Vagina (tissue), 2 donors: ENCODE data around the gene STBD1. TPM values are rescaled to one million over a fixed set of nuclear protein-coding genes. Genes with fewer than 3 reads are reported as not detected.
"Not testable (repeated sequence)": the region's sequence is repeated elsewhere in the genome, so short reads cannot be mapped to it uniquely, and the experiment has no call there.

ENCODE experiments used
- DNase-seq, 2 donors: peaks; one replicate each; pipeline ENCODE4 v3.0.0-alpha.2; 2017; ENCODE audit errors: extremely low spot score in 2 of 2
- H3K27ac ChIP-seq: fragments of 200-600 bp; sonication (generic); one replicate; pipeline ENCODE4 v1.5.1; 2019
- H3K27me3 ChIP-seq: fragments of 200-600 bp; sonication (generic); one replicate; pipeline ENCODE4 v1.5.1; 2019
- H3K36me3 ChIP-seq, 2 donors: fragments of 200-600 bp; sonication (generic); one replicate each; pipeline ENCODE4 v1.5.1; 2017 to 2019
- H3K4me1 ChIP-seq: fragments of 200-600 bp; sonication (generic); one replicate; pipeline ENCODE4 v1.5.1; 2019
- H3K4me3 ChIP-seq, 2 donors: fragments of 200-600 bp; sonication (generic); 1 replicate in 1 of 2; 2 replicates in 1 of 2; pipeline ENCODE4 v1.5.1; 2016 to 2019
- H3K9me3 ChIP-seq: fragments of 200-600 bp; sonication (generic); one replicate; pipeline ENCODE4 v1.5.1; 2019
- POLR2A ChIP-seq, 2 donors: fragments of 450-650 bp; IDR thresholded peaks; one replicate each; pipeline ENCODE4 v1.6.1; 2017; ENCODE audit warnings: antibody characterized with exemption in 2 of 2, mild to moderate bottlenecking in 2 of 2, moderate library complexity in 2 of 2
- POLR2AphosphoS5 ChIP-seq, 2 donors: sonication (generic); formaldehyde crosslinking; IDR thresholded peaks; one replicate each; pipeline ENCODE4 v1.9.0; 2017; ENCODE audit warnings: antibody characterized with exemption in 2 of 2, mild to moderate bottlenecking in 2 of 2, low read depth in 1 of 2; ENCODE audit not compliant: insufficient read depth in 1 of 2
- intact Hi-C: fragments of 100-400 bp; cut with DNase I; formaldehyde crosslinking; loops from one replicate; pipeline ENCODE4 v1.15.1; 2023
- total RNA-seq: library from RNA; depleted of rRNA; stranded (reverse); fragments of >200 nt; gene quantifications from one replicate; pipeline ENCODE4 v1.2.3, GENCODE V29; 2016
- TF ChIP-seq, protein P1 (sequence below), 3 experiments: fragments of 450-650 bp in 2 of 3; fragments of 200-600 bp in 1 of 3; sonication (generic) in 1 of 3; IDR thresholded peaks; one replicate each; pipeline ENCODE4 v1.5.1; 2017 to 2019; ENCODE audit warnings: antibody characterized with exemption in 3 of 3, mild to moderate bottlenecking in 2 of 3, moderate library complexity in 2 of 3

STBD1 gene
- total RNA-seq, 1 donor from 2014 or later: 7.6 TPM

DNA sequence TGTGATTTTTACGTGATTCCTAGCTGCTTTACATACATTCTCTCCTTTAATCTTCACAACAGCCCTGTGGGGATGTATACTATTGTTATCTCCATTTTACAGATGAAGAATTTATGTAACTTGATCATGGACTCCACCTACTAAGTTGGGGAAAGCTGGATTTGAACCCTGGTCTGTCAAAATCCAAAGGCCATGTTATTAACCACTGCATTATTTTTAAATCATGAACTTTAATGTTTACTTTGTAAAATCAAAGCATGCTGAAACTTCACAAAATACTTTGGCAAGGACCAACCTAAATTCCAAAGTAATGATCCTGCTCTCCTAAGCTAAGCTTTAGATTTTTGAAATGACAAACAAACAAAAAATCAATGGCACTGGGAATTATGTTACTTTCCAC lies 28.9 kb upstream of the STBD1 start:
- H3K9me3 ChIP-seq: no peaks in the 10 kb centered on the region
- H3K27me3 ChIP-seq: no peaks in the 10 kb centered on the region
- no peaks in the 10 kb centered on the region for H3K36me3 ChIP-seq
- H3K4me1 ChIP-seq: no peaks in the 10 kb centered on the region
- no peak overlapping the region for H3K4me3 ChIP-seq
- TF ChIP-seq, protein P1, sequence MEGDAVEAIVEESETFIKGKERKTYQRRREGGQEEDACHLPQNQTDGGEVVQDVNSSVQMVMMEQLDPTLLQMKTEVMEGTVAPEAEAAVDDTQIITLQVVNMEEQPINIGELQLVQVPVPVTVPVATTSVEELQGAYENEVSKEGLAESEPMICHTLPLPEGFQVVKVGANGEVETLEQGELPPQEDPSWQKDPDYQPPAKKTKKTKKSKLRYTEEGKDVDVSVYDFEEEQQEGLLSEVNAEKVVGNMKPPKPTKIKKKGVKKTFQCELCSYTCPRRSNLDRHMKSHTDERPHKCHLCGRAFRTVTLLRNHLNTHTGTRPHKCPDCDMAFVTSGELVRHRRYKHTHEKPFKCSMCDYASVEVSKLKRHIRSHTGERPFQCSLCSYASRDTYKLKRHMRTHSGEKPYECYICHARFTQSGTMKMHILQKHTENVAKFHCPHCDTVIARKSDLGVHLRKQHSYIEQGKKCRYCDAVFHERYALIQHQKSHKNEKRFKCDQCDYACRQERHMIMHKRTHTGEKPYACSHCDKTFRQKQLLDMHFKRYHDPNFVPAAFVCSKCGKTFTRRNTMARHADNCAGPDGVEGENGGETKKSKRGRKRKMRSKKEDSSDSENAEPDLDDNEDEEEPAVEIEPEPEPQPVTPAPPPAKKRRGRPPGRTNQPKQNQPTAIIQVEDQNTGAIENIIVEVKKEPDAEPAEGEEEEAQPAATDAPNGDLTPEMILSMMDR (IDR thresholded peaks at IDR 0.05): no peak
- TF ChIP-seq POLR2AphosphoS5 (IDR thresholded peaks at IDR 0.05; ENCODE audit: insufficient read depth in 1 of 2, low read depth in 1 of 2) (no peak), POLR2A (IDR thresholded peaks at IDR 0.05) (no peak)
- intact Hi-C loops: no loop called here
- H3K27ac ChIP-seq: no peak overlapping the region
- no peak for DNase-seq

DNA sequence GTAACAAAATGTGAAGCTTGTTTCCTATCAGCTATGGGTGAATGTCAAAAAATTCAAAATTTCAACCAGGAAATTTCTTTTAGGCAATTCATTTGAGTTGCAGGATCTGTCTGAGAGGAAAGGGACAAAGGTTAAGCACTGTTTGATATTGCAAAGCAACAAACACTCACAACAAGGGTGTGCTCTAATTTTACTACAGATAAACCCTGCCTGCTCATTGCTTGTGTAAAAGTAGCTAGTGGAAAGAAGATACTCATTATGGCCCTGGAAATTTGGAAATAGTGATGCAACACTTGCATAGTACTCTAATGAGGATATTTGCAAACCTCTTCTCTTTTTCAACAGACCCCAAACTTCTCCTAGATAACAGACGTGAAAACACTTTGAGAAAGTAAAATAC lies 27.9 kb upstream of the STBD1 start:
- no peak for DNase-seq
- Histone ChIP-seq H3K4me1 (no peaks in the 10 kb centered on the region), H3K4me3 (no peak overlapping the region), H3K27me3 (no peaks in the 10 kb centered on the region), H3K9me3 (no peaks in the 10 kb centered on the region), H3K36me3 (no peaks in the 10 kb centered on the region), H3K27ac (no peak overlapping the region)
- intact Hi-C loops: no loop called here
- TF ChIP-seq, protein P1 (IDR thresholded peaks at IDR 0.05): no peak

DNA sequence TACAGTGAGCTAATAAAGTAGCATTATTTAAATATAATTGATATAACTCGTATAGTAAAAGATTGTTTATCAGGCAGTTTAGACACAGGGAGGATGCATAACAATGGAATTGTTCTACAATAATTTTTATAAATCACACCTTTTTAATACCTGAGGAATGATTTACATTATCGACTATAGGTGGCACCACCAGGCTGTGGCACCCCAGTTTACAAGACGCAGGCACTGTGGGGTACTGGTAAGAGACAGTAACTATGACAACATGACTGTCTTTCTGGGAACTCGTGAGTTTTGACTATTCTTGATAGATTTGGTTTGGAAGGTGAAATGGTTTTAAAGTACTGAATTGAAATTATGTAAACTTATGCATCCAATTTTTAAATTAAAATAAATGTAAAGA lies 27.1 kb upstream of the STBD1 start:
- intact Hi-C loops: no loop called here
- Histone ChIP-seq H3K9me3 (no peaks in the 10 kb centered on the region), H3K27me3 (no peaks in the 10 kb centered on the region), H3K27ac (no peak overlapping the region), H3K4me3 (no peak overlapping the region), H3K36me3 (no peaks in the 10 kb centered on the region), H3K4me1 (no peaks in the 10 kb centered on the region)
- no peak for TF ChIP-seq POLR2AphosphoS5 (IDR thresholded peaks at IDR 0.05; ENCODE audit: insufficient read depth in 1 of 2, low read depth in 1 of 2)
- TF ChIP-seq, protein P1 (IDR thresholded peaks at IDR 0.05): no peak
- no peak for TF ChIP-seq POLR2A (IDR thresholded peaks at IDR 0.05)
- DNase-seq: no peak

DNA sequence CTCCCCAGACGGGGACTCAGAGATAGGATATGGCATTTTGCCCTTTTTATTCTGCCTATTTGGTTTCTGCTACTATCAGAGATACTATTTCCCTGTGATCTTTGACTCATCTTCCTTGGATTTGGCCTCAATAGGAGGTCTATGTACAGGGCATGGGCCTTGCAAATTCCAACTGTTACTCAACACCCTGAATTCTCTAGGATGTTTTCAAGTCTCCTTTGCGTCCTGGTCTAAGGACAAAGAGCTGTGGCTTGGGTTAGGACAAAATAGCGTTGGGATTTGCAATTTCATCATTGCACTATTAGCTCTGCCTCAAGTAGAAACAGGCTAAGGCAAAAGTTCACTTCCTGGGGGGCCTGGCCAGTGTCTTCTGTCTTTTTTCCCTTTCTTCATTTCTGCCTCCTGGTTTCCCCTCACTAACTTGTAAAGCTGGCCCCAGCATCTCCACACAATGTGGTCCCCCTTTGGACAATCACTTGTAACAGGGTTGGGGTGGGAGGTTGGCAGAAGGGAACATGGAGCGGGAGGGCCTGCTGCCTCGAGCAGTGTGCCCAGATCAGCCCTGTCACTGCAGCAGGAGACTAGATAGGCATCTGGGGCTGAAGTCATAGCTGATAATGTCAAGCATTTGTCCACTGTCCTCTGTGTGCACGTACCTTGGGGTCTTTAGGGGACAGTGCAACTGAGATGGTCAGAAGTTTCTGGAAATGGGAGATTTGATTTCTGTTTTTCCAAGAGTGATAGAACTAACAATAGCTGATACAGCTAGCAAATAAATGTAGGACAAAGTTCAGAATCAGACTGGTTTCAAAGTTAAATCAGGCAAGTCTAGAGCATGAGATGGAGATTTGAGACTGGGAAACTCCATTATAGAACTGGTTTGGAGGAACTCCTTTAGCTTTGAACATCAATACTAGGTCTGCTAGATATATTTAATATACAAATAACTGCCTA lies 25.8 kb upstream of the STBD1 start:
- Histone ChIP-seq H3K27me3 (no peaks in the 10 kb centered on the region), H3K36me3 (no peaks in the 10 kb centered on the region), H3K9me3 (no peaks in the 10 kb centered on the region), H3K4me1 (no peaks in the 10 kb centered on the region), H3K27ac (no peak overlapping the region), H3K4me3 (no peak overlapping the region)
- intact Hi-C loops: no loop called here
- no peak for TF ChIP-seq POLR2AphosphoS5 (IDR thresholded peaks at IDR 0.05; ENCODE audit: insufficient read depth in 1 of 2, low read depth in 1 of 2)
- TF ChIP-seq, protein P1 (IDR thresholded peaks at IDR 0.05): no peak
- no peak for TF ChIP-seq POLR2A (IDR thresholded peaks at IDR 0.05)
- no peak for DNase-seq

DNA sequence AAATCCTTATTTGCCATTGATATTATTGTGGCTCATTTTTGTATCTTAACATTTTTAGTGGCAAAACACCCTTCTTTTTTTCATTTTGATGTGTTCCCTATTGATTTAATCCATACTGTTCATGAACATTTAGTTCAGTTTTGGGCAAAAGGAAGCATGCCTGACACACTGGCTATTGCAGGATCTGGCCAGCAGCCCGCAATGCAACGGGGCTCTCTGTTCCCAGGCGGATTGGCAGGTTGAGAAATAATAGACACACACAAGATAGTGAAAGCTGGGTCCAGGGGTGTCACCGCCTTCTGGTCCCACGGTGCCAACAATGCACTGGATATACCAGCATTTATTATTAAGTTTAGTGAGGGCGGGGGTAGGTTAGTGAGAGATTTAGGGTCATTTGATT lies 24.9 kb upstream of the STBD1 start:
- H3K9me3 ChIP-seq, H3K4me3 ChIP-seq, H3K27ac ChIP-seq, H3K36me3 ChIP-seq, DNase-seq, intact Hi-C loops, H3K4me1 ChIP-seq, H3K27me3 ChIP-seq: not testable (repeated sequence)
